ENCODE measurements around the gene LPAR5. TPM values are rescaled to one million over a fixed set of nuclear protein-coding genes. Genes with fewer than 3 reads are reported as not detected.

Gene LPAR5
- total RNA-seq, 6 experiments from 2014 or later: 0.31 to 1.5 (median 0.78) TPM

- peaks cover 0 to 8% (median 4%) of the 10 kb centered on the region in 4 donors for H3K4me1 ChIP-seq
- no peak for DNase-seq
- no peak for TF ChIP-seq CTCF (IDR thresholded peaks at IDR 0.05)
- no peak for TF ChIP-seq POLR2A (IDR thresholded peaks at IDR 0.05)
- peak overlapping the region; percentile 14 to 41 (median 29) for H3K27ac ChIP-seq
- ATAC-seq: peak in 1 of 4 donors; percentile 35
- H3K4me3 ChIP-seq: peak overlapping the region; percentile 55 to 71 (median 66)
- peaks cover 0 to 12% (median 2%) of the 10 kb centered on the region in 4 donors for H3K36me3 ChIP-seq
- WGBS (ENCODE audit: insufficient coverage, low coverage, low lambda C conversion rate, missing lambda C conversion rate): 1% methylated on average over 10 of the region's 10 CpGs
- intact Hi-C loops (cut with DNase I): loop anchor here in 1 of 2 donors (10.0 kb wide), 1 partner anchor 62 kb away; the partner anchor contains the start of gene COPS7A
- H3K27me3 ChIP-seq: no peaks in the 10 kb centered on the region
- H3K9me3 ChIP-seq: no peaks in the 10 kb centered on the region
These were observed 26.8 kb upstream of the LPAR5 start for GRCh38 chr12:6662602-6662905.

- intact Hi-C loops (cut with DNase I): loop anchor here in 1 of 2 donors (10.0 kb wide), 1 partner anchor 71 kb away; the partner anchor contains the start of gene COPS7A
- DNase-seq (no peak), ATAC-seq (no peak)
- H3K27ac ChIP-seq: no peak overlapping the region
- WGBS (ENCODE audit: insufficient coverage, low coverage, low lambda C conversion rate, missing lambda C conversion rate): 89% methylated on average over 5 of the region's 5 CpGs
- no peak overlapping the region for H3K4me3 ChIP-seq
- no peaks in the 10 kb centered on the region for H3K27me3 ChIP-seq
- H3K36me3 ChIP-seq: peaks cover 0 to 36% (median 10%) of the 10 kb centered on the region in 4 donors
- H3K4me1 ChIP-seq: peaks cover 0 to 10% (median 5%) of the 10 kb centered on the region in 4 donors
- H3K9me3 ChIP-seq: no peaks in the 10 kb centered on the region
- TF ChIP-seq CTCF (IDR thresholded peaks at IDR 0.05) (no peak), POLR2A (IDR thresholded peaks at IDR 0.05) (no peak)
These were observed 18.2 kb upstream of the LPAR5 start for GRCh38 chr12:6653987-6654386.

- intact Hi-C loops (cut with DNase I): loop anchor here in 1 of 2 donors (10.0 kb wide), 1 partner anchor 71 kb away; the partner anchor contains the start of gene COPS7A
- TF ChIP-seq POLR2A (IDR thresholded peaks at IDR 0.05): no peak
- TF ChIP-seq CTCF (IDR thresholded peaks at IDR 0.05): no peak
- no peaks in the 10 kb centered on the region for H3K9me3 ChIP-seq
- peaks cover 0 to 36% (median 10%) of the 10 kb centered on the region in 4 donors for H3K36me3 ChIP-seq
- no CpG with 5 or more reads among the region's 1 CpG for WGBS (ENCODE audit: insufficient coverage, low coverage, low lambda C conversion rate, missing lambda C conversion rate)
- DNase-seq: no peak
- H3K4me3 ChIP-seq: no peak overlapping the region
- no peak overlapping the region for H3K27ac ChIP-seq
- H3K27me3 ChIP-seq: no peaks in the 10 kb centered on the region
- ATAC-seq: no peak
- peaks cover 0 to 10% (median 5%) of the 10 kb centered on the region in 4 donors for H3K4me1 ChIP-seq
These were observed 17.6 kb upstream of the LPAR5 start for GRCh38 chr12:6653342-6653741.

GRCh38 chr12:6652391-6652790 is 16.6 kb upstream of the LPAR5 start:
- Histone ChIP-seq H3K27me3 (no peaks in the 10 kb centered on the region), H3K4me1 (peaks cover 0 to 10% (median 5%) of the 10 kb centered on the region in 4 donors), H3K9me3 (no peaks in the 10 kb centered on the region), H3K4me3 (no peak overlapping the region), H3K27ac (no peak overlapping the region), H3K36me3 (peaks cover 0 to 36% (median 10%) of the 10 kb centered on the region in 4 donors)
- DNase-seq (no peak), ATAC-seq (no peak)
- intact Hi-C loops (cut with DNase I): loop anchor here in 1 of 2 donors (10.0 kb wide), 1 partner anchor 72 kb away; the partner anchor contains the start of gene COPS7A
- WGBS (ENCODE audit: insufficient coverage, low coverage, low lambda C conversion rate, missing lambda C conversion rate): 97% methylated on average over 10 of the region's 12 CpGs
- TF ChIP-seq CTCF (IDR thresholded peaks at IDR 0.05): no peak
- no peak for TF ChIP-seq POLR2A (IDR thresholded peaks at IDR 0.05)
